Osteoblast (primary cell): ENCODE results near the gene DCLK2. TPM values are rescaled to one million over a fixed set of nuclear protein-coding genes. Genes with fewer than 3 reads are reported as not detected.

Experiments used
- DNase-seq: peaks from one replicate; pipeline ENCODE4 v3.0.0; 2011; ENCODE audit warnings: low spot score, mixed read lengths; ENCODE audit not compliant: insufficient read length; ENCODE audit errors: missing footprints
- H2AFZ ChIP-seq: 2 replicates; pipeline ENCODE4 v1.6.0; 2011; ENCODE audit warnings: mild to moderate bottlenecking, low read length
- H3K27ac ChIP-seq: 2 replicates; pipeline ENCODE4 v1.5.1; 2011; ENCODE audit warnings: mild to moderate bottlenecking, low read depth, low read length, moderate library complexity
- H3K27me3 ChIP-seq: 2 replicates; pipeline ENCODE4 v1.6.0; 2012; ENCODE audit warnings: mild to moderate bottlenecking, control low read depth, inconsistent platforms, low read length, moderate library complexity; ENCODE audit not compliant: insufficient read depth
- H3K36me3 ChIP-seq: 2 replicates; pipeline ENCODE4 v1.5.1; 2011; ENCODE audit warnings: mild to moderate bottlenecking, low read length, control low read depth, moderate library complexity; ENCODE audit not compliant: insufficient read depth
- H3K4me1 ChIP-seq: 2 replicates; pipeline ENCODE4 v1.5.1; 2011; ENCODE audit warnings: mild to moderate bottlenecking, low read length, control low read depth, moderate library complexity; ENCODE audit not compliant: insufficient read depth
- H3K4me2 ChIP-seq: 2 replicates; pipeline ENCODE4 v1.6.0; 2011; ENCODE audit warnings: mild to moderate bottlenecking, low read length; ENCODE audit not compliant: insufficient read depth
- H3K4me3 ChIP-seq: fragments of 200-600 bp; sonication (generic); 3 replicates; pipeline ENCODE4 v1.5.1; 2012; ENCODE audit warnings: mild to moderate bottlenecking, low read length, inconsistent platforms; ENCODE audit not compliant: insufficient read depth
- H3K79me2 ChIP-seq: 2 replicates; pipeline ENCODE4 v1.6.0; 2012; ENCODE audit warnings: mild to moderate bottlenecking, low read length, control low read depth, inconsistent platforms; ENCODE audit not compliant: insufficient read depth
- H3K9me3 ChIP-seq: 2 replicates; pipeline ENCODE4 v1.5.1; 2011; ENCODE audit warnings: low read depth, low read length, control low read depth
- H4K20me1 ChIP-seq: 2 replicates; pipeline ENCODE4 v1.6.0; 2012; ENCODE audit warnings: mild to moderate bottlenecking, low read length, control low read depth; ENCODE audit not compliant: insufficient read depth
- total RNA-seq: library from RNA; depleted of rRNA; stranded (reverse); fragments of >200 nt; gene quantifications from 2 replicates; pipeline ENCODE4 v1.2.3, GENCODE V29; 2012
- TF ChIP-seq, protein P1 (sequence below): IDR thresholded peaks from 2 replicates; pipeline ENCODE4 v1.5.1; 2011; ENCODE audit warnings: mild to moderate bottlenecking, low read depth, low read length, moderate library complexity; ENCODE audit errors: extremely low read depth

The DCLK2 gene
- total RNA-seq, 1 donor, result 11.6 TPM

DNA sequence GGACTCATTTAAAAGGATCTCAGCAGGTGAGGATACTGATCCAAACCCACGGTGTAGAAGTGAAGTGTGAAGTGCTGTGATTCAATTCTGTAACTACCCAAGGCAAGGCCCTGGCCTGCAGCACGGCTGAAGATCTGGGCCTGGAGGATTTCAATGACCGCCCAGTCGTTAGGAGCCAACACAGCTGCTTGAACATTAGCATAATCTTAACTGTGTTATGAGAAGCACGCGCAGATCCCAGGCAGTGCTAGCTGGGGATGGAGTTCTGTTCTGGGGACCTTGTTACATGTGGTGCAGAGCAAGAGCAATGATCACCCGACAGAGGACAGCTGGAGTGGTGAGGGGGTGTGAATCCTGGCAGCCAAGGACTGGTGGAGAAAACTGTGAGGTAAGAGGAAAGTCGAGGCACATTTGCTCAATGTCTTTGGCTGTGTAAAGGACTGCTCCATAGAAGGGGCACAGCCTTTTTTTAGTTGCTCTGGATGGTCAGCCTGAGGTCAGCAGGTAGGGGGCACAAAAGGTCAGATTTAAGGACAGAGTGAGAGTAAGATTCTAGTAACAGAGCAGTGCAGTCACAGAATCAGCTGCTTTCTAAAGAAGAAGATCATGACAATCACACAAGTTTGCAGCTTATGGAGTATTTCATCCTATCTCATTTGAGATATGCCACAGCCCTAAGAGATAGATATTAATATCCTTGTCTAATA is 181.8 kb downstream of the DCLK2 start:
- H3K4me1 ChIP-seq, result peaks cover 12% of the 10 kb centered on the region
- H3K79me2 ChIP-seq, result no peaks in the 10 kb centered on the region
- no peak overlapping the region for H3K27ac ChIP-seq
- no peaks in the 10 kb centered on the region for H3K9me3 ChIP-seq
- H3K27me3 ChIP-seq, result no peaks in the 10 kb centered on the region
- H3K4me3 ChIP-seq, result no peak overlapping the region
- TF ChIP-seq, protein P1, sequence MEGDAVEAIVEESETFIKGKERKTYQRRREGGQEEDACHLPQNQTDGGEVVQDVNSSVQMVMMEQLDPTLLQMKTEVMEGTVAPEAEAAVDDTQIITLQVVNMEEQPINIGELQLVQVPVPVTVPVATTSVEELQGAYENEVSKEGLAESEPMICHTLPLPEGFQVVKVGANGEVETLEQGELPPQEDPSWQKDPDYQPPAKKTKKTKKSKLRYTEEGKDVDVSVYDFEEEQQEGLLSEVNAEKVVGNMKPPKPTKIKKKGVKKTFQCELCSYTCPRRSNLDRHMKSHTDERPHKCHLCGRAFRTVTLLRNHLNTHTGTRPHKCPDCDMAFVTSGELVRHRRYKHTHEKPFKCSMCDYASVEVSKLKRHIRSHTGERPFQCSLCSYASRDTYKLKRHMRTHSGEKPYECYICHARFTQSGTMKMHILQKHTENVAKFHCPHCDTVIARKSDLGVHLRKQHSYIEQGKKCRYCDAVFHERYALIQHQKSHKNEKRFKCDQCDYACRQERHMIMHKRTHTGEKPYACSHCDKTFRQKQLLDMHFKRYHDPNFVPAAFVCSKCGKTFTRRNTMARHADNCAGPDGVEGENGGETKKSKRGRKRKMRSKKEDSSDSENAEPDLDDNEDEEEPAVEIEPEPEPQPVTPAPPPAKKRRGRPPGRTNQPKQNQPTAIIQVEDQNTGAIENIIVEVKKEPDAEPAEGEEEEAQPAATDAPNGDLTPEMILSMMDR, result no peak
- H3K36me3 ChIP-seq, result peaks cover 26% of the 10 kb centered on the region
- H4K20me1 ChIP-seq, result no peaks in the 10 kb centered on the region
- H2AFZ ChIP-seq, result no peak overlapping the region
- H3K4me2 ChIP-seq, result no peak overlapping the region
- no peak for DNase-seq

DNA sequence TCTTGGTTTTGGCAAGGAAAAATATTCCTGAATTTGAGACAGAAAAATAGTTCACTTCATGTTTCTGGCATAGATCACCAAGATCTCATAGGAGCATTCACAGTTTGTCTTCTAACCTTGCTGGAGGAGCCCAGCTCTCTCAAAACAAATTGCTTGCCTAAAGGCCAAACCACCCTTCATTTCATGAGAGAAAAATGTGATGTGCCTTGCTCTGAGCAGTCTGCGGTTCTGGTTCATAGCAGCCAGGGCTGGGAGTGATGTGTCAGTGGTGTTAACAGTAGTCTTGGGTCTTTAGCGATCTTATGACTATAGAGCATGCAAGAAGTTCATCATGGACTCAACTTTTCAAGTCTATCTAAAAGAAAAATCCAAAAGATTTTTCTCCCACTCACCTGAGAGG is 183.3 kb downstream of the DCLK2 start:
- H3K27me3 ChIP-seq, result no peaks in the 10 kb centered on the region
- DNase-seq, result peak; percentile 88
- H3K27ac ChIP-seq, result peak overlapping the region; percentile 38
- peaks cover 23% of the 10 kb centered on the region for H3K36me3 ChIP-seq
- H3K79me2 ChIP-seq, result no peaks in the 10 kb centered on the region
- no peak overlapping the region for H2AFZ ChIP-seq
- H3K4me1 ChIP-seq, result peaks cover 21% of the 10 kb centered on the region
- TF ChIP-seq, protein P1, result no peak
- H3K9me3 ChIP-seq, result no peaks in the 10 kb centered on the region
- H3K4me3 ChIP-seq, result no peak overlapping the region
- H3K4me2 ChIP-seq, result no peak overlapping the region
- H4K20me1 ChIP-seq, result no peaks in the 10 kb centered on the region

DNA sequence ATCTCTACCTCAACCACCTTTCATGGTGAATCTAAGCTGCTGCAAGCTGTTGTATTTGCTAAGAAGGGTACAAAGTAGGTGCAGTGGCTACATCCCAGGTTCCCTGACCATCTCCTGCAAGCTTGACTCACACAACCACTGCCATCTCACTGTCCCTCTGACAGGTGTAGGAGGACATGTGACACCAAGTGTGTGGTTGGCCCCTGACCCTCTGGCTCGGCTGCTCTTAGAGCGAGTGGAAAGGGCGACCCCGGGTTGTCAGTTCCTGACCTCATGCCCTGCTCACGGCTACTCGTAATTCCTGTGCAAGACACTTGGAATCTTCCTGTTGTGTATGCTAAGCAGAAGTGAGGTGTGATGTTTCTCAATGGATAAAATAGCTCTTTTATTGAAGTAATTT is 184.4 kb downstream of the DCLK2 start:
- Histone ChIP-seq H3K4me1 (peaks cover 21% of the 10 kb centered on the region), H3K4me2 (no peak overlapping the region), H3K4me3 (no peak overlapping the region), H3K9me3 (no peaks in the 10 kb centered on the region), H3K36me3 (peaks cover 15% of the 10 kb centered on the region), H2AFZ (no peak overlapping the region), H4K20me1 (no peaks in the 10 kb centered on the region), H3K27me3 (no peaks in the 10 kb centered on the region), H3K79me2 (no peaks in the 10 kb centered on the region), H3K27ac (peak overlapping the region; percentile 38)
- TF ChIP-seq, protein P1, result no peak
- no peak for DNase-seq

DNA sequence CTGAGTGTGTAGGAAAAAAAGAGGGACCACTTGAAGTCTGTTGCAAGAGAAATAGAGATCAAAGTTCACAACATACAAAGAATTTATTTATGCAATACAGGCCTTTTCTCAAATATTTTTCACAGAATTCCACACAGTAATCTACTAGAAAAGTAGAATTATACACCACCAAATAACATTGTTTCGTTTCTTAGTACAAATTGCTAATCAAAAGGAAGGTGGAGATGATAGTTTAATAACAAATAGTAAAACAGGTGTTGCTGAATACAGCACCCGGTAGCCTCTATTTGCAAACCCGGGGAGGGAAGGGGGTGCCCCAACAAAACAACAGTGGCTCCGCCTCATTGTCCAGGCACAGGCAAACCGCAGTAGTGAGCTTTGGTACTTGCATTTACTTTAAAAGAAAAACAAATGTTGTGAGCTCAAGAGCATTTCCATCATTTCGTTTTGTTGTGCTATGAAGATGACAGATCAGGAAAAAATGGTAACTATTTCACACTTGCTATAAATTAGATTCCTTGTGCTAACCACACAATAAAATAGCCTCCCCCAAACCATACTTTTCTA is 186.4 kb downstream of the DCLK2 start:
- no peak for DNase-seq
- H3K36me3 ChIP-seq, result peaks cover 15% of the 10 kb centered on the region
- no peak overlapping the region for H3K4me3 ChIP-seq
- H4K20me1 ChIP-seq, result no peaks in the 10 kb centered on the region
- TF ChIP-seq, protein P1, result no peak
- no peaks in the 10 kb centered on the region for H3K27me3 ChIP-seq
- peak overlapping the region; percentile 0 for H3K27ac ChIP-seq
- no peak overlapping the region for H3K4me2 ChIP-seq
- no peak overlapping the region for H2AFZ ChIP-seq
- no peaks in the 10 kb centered on the region for H3K79me2 ChIP-seq
- no peaks in the 10 kb centered on the region for H3K9me3 ChIP-seq
- H3K4me1 ChIP-seq, result peaks cover 21% of the 10 kb centered on the region
